ENCODE data around the gene GUCY2F.

GRCh38 chrX:109489174-109489573 is 7.3 kb upstream of the GUCY2F start:
- TF ChIP-seq, protein P1, sequence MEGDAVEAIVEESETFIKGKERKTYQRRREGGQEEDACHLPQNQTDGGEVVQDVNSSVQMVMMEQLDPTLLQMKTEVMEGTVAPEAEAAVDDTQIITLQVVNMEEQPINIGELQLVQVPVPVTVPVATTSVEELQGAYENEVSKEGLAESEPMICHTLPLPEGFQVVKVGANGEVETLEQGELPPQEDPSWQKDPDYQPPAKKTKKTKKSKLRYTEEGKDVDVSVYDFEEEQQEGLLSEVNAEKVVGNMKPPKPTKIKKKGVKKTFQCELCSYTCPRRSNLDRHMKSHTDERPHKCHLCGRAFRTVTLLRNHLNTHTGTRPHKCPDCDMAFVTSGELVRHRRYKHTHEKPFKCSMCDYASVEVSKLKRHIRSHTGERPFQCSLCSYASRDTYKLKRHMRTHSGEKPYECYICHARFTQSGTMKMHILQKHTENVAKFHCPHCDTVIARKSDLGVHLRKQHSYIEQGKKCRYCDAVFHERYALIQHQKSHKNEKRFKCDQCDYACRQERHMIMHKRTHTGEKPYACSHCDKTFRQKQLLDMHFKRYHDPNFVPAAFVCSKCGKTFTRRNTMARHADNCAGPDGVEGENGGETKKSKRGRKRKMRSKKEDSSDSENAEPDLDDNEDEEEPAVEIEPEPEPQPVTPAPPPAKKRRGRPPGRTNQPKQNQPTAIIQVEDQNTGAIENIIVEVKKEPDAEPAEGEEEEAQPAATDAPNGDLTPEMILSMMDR (optimal IDR thresholded peaks at IDR 0.05 in 1 of 3, IDR thresholded peaks at IDR 0.05 in 1 of 3, conservative IDR thresholded peaks at IDR 0.05 in 1 of 3; ENCODE audit: extremely low read depth in 1 of 3, insufficient read depth in 2 of 3, low read length in 3 of 3): no peak
- no peak for TF ChIP-seq EZH2 (IDR thresholded peaks at IDR 0.05; ENCODE audit: low read length)

Measured in keratinocyte (primary cell).